HG03159 (cell line): Measurements from ENCODE around the gene ZNF444.
A peak's percentile ranks its signal among the peaks of the same experiment; 100 is the strongest.

Experiments used
- ATAC-seq: cut with Tn5 transposase; IDR thresholded peaks from one replicate; pipeline ENCODE4 v1.9.1; 2021; ENCODE audit warnings: mild to moderate bottlenecking, moderate library complexity; ENCODE audit not compliant: unreplicated experiment

The ZNF444 gene

DNA sequence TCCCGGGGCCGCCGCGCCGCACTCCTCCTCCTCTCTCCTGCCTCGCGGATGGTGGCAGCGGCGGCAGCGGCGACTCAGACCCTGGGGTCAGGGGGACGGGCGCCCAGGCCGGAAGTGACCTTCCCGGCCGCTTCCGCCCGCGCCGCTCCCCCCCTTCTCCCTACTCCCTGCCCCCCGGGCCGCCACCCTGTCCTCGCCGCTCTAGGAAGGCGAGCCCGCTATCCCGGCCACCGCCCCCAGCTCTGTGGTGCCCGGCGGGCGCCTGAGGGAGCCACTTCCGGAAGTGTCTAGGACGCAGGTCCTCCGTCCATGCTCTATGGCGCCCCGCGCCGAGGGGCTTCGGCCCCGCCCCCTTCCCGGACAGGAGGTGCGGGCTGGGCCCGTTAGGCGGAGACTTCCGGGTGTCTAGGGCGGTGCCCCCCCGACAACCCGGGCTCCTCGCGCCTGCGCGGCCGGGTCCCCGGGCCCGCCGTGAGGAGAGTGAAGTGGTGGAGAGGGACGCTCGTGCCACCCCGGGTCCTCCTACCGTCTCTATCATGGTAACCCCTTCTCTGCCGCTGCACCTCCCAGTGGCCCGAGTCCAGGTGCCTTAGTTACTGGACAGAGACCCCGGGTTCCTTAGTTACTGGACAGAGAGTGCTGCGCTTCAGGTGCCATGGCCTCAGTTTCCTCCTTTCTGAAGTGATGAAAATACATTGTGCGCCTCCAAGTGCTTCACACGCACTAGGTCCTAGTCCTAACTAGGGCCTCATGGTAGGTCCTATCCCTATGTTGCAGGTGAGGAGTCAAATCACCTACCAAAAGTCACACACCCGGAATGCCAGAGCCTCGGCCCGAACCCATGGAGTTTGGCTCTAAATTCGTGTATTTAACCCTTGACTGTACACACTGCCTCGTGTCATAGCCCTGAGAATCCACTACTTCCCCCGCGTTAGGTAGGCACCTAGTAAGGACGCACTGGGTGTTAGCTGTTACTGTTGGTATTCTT is 19.6 kb upstream of the ZNF444 start, which contains the start of gene ZNF787:
TSS of gene ZNF787 (minus strand) at position 116 of the 988 bp plus-strand sequence. CDS start 18,078 bp downstream, outside the sequence.
- peak; percentile 78 for ATAC-seq

DNA sequence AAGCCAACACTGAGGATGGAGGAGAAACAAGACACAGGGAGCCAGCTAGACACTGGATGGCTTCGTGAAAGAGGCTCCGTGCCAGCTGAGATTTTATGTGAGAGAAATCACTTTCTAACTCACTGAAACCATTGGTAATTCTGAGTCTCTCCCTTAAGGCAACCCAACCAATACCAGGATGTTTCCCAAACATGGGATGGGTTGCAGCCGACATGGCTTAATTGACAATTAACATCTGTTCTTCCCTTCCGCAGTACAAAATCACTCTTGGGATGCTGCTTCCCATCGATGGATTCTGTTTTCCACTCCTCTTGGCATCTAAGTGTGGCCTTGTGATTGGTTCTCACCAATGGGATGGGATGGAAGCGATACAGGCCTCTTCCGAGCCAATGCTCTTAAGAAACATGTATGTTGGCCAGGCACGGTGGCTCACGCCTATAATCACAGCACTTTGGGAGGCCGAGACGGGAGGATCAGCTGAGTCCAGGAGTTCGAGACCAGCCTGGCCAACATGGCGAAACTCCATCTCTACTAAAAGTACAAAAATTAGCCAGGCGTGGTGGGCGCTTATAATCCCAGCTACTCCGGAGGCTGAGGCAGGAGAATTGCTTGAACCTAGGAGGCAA is 17.7 kb upstream of the ZNF444 start:
- no peak for ATAC-seq

DNA sequence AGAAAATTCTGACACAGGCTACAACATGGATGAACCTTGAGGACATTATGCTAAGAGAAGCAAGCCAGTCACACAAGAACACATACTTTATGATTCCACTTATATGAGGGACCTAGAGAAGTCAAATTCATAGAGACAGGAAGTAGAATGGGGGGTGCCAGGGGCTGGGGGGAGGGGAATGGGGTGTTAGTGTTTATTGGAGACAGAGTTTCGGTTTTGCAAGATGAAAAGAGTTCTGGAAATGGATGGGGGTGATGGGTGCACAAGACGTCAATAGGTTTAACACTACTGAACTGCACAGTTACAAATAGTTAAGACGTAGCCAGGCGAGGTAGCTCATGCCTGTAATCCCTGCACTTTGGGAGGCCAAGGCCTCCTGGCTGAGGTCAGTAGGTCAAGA is 16.5 kb upstream of the ZNF444 start:
- ATAC-seq: no peak

DNA sequence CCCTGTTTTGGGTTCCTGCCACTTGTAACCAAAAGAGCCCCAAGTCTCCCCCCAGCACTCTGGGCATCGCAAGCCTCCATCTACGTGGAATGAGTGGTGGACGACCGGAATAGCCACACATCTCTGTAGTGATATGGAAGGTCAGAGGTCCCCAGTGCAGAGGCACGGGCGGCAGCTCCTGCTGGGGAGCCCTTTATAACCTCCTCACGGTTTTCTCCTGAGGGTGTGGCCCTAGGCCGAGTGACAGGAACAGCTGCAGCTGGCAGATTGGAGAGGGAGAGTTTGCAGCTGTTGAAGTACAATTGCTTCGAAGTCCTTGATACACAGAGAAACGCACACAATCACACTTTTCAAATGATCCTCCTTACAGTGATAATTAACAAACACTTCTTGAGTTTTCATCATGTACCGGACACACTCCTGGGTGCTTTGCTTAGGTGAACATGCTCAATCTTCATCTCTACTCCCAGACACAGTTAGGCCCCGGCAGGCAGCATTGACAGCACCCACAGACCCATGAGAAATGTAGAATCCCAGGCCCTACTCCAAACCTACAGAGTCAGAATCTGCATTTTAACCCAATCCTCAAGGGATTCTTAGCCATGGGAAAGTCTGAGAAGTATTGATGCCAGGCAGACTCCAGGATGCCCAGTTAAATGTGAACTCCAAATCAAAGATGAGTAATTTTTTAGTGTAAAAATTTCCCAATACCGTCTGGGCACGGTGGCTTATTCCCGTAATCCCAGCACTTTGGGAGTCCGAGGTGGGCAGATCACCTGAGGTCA is 15.1 kb upstream of the ZNF444 start:
- no peak for ATAC-seq

DNA sequence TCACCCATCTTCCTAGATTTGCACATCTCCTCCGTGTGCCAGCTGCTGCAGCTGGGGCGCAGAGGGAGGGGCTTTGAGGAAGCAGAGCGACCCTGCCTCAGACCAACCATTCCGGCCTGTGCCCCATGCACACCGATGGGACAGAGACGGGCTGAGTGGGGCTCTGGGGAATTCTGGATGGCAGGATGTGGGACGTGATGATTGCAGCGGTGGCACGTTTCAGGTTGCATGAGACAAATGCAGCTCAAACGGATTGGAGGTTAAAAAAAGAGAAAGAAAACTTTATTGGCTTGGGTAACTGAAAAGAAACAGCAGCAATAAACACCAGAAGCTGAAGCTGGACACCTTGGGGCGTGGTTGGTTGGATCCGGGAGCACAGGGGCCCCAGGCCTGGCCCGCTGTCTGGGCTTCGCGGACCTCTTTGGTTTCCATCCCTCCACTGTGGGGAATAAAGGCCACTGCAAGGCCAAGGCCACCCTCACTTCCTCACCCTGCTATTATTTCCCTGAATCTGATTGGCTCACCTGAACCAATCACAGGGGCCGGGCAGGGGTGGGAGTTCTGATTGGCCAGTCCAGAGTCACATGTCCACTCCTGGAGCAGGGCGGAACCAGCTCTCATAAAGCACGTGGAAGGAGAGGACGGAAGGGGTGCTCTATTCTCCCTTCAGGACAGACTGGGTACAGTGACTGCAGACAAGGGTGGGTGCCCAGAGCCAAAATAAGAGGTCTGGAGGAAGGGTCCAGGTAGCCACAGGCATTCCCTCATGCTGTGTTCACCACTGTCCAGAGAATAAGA is 13.9 kb upstream of the ZNF444 start:
- no peak for ATAC-seq

DNA sequence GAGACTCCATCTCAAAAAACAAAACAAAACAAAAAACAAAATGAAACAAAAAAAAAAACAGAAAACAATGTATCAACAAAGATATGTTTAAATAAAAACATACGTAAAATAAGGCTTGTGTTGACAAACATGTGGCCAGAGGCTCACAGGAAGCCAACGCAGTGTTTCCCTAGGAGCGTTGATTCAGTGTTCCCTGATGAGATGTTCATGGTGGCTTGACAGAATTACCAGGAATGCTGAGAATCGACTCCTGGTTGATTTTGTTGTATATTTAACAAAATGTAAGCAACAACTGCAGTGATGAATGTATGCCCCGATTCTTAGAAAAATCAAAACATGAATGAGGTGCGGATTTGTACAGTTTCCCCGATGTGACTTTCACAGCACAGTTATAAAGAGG is 11.1 kb upstream of the ZNF444 start:
- no peak for ATAC-seq

DNA sequence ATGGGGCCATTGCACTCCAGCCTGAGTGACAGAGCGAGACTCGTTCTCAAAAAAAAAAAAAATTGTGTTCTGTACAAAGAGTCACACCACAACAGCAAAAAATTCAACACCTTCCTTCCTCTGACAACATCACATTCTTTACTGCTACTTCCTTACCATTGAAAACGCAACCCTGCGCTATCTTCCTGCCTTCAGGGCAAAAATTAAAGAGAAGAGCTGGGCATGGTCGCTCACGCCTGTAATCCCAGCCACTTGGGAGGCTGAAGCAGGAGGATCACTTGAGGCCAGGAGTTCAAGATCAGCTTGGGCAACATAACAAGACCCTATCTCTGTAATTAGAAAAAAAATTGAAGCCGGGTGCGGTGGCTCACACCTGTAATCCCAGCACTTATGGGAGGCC is 9.4 kb upstream of the ZNF444 start:
- ATAC-seq: no peak

DNA sequence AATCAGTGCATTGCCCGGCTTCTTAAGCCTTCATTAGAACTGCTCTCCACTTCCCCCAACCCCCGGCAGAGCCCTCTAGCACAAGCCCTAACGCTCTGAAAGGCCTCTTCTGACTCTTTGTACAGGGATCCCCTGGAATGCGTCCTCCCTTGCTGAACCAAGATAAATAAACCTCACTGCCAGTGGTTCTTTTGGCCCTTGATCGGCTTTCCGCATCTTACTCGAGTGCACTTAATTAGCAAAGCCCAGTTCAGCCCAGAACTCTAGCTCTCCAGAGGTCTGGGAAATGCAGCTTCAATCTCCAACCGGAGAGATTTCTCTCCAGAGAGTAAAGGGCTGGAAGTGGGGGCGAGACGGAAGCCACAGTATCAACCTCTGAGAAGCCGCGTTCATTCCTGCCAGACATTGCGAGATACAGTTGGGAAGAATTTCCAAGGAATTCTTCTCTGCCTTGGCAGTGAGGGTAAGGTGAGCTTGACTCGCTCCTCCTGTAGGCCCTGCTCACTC is 8.7 kb upstream of the ZNF444 start:
- ATAC-seq: no peak

DNA sequence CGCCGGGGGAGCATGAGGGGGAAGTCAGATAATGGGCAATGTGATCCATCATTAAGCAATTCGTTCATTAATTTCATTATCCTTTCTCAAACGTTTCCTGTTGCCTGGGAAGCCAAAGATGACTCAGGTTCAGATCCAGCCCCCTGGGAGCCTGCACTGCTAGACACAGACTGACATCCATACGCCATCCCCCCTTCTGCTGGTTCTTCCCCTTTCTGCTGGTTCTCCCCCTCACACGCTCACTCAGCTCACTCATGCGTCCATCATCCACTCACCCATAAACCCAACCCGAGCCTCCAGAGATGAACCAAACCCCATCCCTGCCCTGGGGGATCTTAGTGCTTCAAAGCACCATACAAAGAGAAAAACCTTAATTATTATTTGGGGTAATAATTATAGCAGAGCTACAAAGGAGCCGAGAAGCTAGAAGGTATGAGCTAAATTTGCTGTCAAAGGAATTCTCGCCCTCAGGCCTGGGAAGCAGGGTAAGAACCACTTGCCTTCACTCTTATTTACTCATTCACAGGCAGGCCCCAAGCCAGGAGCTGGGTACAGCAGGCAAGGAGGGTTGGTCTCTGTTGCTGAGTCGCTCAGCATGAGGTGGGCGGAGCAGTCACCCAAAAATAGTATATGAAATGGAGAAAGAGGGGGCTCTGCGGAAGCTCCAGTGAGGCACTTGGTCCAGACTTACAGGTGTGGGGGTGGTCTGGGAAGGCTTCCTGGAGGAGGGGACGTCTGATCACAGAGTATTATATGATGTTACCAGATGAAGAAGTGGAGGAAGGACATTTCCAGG is 7.0 kb upstream of the ZNF444 start:
- ATAC-seq: peak; percentile 70

DNA sequence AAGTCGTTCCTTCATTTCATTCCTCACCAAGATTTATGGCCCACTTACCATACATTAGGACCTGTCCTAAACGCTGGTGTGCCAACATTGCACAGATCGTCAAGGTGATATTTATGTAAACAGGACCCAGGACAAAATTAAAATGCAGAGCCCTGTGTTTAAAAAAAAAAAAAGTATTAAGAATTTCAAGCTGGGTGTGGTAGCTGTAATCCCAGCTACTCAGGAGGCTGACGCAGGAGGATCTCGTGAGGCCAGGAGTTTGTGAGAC is 6.5 kb upstream of the ZNF444 start:
- no peak for ATAC-seq

DNA sequence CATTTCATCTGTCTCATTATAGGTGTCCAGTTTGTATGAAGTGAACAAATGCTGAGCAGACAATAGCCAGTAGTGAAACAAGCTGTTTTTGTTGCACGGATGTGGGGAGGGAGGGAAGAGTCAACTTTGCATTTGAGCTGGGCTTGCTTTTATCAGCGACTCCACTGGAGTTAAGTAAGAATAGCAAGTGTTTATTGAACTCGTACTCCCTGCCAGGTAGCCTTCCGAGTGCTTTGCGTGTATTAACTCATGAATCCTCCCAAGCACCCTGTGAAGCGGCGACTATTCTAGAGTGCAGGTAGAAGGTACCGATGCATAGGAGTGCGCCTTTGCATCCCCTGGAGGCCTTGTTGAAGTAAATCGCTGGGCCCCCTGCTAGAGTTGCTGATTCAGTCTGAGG is 4.7 kb upstream of the ZNF444 start:
- no peak for ATAC-seq

DNA sequence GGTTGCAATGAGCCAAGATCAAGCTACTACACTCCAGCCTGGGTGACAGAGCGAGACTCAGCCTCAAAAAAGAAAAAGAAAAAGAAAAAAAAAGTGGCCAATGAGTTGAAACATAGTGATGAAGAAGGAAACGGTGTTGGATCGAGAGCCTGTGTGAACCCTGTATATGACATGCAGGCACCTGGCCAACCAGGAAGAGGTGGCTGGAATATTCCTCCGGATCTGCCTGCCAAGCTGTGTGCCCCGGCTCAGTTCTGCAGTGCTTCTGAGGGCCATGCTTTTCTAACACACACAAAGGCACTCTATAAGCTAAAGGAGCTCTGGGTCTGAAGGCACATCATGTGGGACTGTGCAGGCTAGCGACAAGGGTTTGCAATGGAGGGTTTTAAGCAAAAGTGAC is 3.7 kb upstream of the ZNF444 start:
- no peak for ATAC-seq

DNA sequence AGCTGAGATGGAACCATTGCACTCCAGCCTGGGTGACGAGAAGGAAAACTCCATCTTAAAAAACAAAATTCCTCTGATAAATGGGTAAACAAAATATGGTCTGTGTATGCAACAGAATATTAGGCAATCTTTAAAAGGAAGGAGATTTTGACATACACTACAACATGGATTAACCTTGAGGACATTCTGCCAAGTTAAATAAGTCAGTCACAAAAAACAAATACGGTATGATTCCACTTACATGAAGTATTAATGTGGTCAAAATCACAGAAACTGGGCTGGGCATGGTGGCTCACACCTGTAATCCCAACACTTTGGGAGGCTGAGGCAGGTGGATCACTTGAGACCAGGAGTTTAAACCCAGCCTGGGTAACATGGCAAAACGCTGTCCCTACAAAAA is 3.0 kb upstream of the ZNF444 start:
- ATAC-seq: no peak

DNA sequence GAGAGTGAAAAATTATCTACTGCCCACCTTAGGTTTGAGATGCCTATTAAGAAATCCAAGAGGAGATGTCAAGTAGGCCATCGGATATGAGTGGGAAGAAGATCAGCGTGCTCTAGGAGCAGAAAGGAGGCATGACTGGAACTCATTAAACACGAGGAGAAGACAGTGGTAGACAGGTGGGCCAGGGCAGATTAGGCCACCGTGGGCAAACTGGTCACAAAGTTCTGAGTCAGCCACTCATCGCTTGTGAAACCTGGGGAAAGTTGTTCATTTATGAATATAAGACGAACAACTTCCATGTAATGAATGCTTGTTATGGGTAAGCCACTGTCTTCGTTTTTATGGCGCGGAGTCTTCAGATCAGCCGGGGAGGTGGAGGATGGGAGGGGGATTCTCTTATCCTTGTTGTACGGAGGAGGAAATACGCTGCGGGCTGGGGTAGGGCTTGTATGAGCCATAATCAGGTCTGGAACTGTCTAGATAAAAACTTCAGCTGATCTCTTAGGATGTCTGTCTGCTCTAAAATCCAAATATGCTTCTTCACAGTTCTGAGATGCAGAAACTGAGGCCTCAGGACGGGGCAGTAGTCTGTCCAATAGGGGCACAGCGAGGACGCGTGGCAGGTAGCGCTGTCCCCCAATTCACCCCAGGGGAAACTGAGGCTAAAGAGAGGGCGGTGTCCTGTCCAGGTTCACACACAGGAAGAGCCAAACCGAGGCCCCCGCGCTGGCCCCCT is 1.1 kb upstream of the ZNF444 start:
- no peak for ATAC-seq

DNA sequence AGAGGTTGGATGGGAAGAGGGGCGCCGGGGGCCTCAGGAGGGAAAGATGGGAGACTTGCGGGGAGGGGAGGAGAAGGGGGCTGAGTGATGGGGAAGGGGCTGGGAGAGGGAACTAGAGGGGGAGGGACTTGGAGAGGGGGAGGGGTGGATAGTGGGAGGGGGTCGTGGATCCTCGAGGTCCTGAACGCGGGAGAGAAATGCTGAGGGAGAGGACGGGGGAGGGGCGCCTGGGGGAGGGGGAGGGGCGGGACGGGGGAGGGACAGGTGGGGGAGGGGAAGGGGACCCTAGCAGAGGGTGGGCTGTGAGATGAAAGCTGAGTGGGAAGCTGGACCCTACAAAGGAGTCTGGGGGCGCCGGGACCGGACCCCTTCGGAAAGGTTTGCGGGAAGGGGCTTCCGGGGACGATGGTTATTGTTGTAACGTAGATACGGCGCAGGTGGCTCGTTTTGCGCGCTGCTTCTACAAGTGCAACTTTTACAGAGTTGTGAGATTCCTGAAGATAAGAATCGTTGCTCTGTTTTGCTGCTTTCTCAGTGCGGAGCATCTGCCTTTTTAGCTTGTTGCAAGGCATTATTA is 418 bp downstream of the ZNF444 start:
- ATAC-seq: no peak

DNA sequence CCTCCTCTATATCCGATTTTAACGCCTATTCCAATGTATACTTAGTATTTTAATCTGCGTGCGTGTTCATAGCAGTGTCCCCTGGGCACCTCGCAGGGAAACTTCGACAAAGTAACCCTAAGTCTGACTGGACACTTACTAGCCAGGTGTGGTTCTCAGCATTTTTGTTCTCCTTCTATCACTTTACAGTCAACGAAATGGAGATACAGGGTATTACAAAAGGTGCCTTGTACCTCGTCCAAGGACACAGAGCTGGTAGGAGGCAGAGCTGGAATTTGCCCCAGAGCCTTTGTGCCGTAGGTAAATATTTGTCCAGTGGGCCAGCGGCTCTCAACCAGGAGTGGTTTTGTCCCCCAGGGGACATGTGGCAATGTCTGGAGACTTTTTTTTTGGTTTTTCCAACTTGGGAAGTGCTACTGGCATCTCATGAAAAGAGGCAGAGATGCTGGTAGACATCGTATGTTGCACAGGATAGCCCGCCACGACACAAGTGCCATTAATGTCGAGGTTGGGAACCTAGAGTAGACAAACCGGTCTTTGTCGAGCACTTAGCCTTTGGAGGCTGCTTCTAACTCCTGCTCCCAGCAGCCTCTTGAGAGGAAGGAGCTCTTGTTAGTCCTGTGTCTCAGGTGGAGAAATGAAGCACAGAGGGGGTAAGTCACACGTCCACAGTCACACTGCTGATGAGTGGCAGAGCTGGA is 1.1 kb downstream of the ZNF444 start:
- no peak for ATAC-seq

DNA sequence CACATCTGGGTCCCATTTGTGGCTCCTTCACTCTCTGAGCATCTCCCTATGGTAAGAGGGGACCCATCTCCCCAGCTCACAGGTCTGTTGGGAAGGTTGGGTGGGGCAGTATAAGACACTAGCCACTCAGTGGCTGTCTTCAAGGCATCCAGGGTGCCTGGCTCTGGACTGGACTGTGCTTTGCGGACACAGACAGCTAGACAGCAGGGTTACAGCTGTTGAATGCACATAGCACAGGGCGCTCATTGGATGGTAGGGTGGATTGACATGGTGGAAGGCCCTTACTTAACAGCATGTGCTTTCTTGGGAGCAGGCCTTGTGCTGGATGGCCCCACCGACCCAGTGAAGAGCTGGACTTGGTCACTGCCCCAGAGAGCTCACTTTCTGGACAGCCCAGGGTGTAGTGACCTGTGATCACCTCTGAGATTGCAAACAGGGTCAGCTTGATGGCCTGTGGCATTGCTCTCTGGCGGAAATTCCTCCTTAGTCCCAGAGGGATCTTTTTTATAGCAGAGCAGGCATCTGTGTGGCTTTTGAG is 1.9 kb downstream of the ZNF444 start:
- ATAC-seq: no peak

DNA sequence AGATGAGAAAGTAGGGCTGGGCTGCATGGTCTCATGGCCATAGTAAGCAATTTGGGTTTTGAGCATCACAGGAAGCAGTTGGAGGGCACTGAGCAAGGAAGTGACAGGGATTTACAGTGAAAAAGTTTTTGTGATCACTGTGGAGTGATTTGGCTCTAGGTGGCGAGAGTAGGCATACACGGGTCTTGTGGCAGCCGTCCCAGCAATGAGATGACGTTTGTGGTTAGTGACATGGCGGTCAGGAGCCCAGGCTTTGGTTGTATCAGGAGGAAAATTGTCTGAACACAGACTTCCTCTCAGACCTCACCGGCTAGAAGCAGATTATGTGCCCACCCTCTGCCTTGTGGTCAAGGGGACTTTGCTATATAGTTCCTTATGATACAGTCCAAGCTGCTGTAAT is 3.3 kb downstream of the ZNF444 start:
- no peak for ATAC-seq
